Hindlimb muscle (tissue), 1 donor: ENCODE measurements around the gene XXYLT1. TPM values are rescaled to one million over a fixed set of nuclear protein-coding genes. Genes with fewer than 3 reads are reported as not detected.
A peak's percentile ranks its signal among the peaks of the same experiment; 100 is the strongest.

Experiments used
- DNase-seq: peaks from one replicate; pipeline ENCODE4 v3.0.0-alpha.2; 2013
- polyA plus RNA-seq: library from polyadenylated mRNA; unstranded; fragments of 120-200 nt; gene quantifications from one replicate; pipeline ENCODE4 v1.2.1, GENCODE V29; 2013; ENCODE audit not compliant: insufficient read length

The XXYLT1 gene
- polyA plus RNA-seq, 1 donor: 23.0 TPM

DNA sequence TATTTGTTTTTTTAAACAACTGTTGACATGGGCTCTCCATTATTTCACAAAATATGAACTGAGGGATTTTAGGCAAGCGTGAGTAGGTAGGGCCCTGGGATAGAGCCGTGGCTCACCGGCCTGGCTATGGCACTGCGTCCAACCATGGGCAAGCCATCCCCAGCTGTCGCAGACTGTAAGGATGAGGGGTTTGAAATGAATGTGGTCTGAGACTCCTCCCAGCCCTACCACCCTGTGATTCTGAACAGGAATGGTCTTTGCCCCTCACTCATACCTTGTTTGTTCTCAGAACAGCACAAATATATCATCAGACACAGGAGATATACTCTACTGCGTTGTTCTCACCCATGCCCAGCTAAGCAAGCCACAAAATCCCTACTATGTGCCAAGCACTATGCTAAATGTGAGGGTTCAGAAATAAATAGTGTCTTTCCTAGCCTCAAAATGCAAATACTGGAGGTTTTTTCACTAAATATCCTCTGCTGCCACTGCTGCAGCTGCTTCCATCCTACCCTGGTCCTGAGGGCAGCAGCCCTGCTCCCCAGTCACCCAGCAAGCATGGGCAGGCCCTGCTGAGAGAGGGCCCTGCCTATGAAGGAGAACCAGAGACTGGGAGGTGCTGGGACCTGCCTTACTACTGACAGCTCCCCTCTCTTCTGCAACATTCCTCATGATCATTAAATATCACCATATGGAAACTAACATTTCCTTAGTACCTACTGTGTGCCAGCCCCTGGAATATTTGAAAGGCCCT is 102.8 kb downstream of the XXYLT1 start:
- no peak for DNase-seq

DNA sequence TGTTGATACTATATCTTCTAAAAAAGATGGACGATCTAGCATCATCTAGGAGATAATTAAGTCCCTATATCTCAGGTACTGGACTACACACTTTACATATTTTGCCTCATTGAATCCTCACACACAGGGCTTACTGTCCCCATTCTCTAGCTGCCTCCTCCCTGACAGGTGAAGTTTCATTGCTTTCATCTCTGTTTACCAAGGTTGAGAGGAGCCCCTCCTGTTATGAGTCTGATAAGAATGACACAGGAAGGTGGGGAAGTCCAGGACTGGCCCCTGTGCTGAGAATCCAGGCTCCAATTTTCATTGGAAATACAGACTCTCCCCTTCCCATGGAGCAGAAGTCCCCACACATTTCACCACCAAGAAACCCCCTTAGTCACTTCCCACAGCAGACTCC is 105.2 kb downstream of the XXYLT1 start:
- no peak for DNase-seq

DNA sequence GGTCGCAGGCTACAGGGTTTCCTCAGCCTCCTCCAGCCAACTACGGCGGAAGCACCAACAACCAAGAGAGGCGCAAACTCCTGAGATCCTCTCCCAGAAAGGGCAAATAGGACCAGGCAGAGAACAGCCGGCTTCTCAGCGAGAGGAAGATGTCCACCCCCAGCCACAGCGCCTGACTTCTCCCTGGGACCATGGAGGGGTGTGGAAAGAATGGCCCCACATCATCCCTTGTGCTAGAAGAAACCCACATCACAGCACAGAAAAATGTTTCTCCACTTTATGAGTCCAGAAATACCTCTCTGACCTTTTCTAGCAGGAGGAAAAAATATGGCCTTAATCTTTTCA is 105.7 kb downstream of the XXYLT1 start:
- no peak for DNase-seq

DNA sequence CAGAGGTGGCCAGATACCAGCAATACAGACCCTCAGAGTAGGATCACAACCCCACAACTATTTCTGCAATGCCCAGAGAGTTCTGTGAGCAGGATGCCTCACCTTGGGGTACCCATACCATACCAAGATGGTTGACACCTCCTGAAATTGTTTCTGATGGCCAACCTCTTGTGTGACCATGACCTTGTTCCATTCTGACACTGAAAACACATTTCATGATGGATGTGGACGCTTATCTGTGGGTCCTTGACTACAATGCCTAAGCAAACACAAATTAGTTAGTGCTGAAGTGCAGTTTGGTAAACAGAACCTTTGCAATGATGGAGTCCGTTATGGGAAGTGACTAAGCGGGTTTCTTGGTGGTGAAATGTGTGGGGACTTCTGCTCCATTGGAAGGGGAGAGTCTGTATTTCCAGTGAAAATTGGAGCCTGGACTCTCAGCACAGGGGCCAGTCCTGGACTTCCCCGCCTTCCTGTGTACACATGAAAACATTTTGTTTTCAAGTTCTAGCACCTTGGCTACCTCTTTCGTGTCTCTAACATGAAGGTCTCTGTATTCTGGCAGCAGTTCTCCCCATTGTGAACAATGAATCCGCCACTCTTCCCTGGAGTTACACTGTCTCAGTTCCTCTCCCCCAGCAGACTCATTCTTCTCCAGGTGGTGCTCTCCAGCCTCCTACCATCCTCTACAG is 106.2 kb downstream of the XXYLT1 start:
- no peak for DNase-seq

DNA sequence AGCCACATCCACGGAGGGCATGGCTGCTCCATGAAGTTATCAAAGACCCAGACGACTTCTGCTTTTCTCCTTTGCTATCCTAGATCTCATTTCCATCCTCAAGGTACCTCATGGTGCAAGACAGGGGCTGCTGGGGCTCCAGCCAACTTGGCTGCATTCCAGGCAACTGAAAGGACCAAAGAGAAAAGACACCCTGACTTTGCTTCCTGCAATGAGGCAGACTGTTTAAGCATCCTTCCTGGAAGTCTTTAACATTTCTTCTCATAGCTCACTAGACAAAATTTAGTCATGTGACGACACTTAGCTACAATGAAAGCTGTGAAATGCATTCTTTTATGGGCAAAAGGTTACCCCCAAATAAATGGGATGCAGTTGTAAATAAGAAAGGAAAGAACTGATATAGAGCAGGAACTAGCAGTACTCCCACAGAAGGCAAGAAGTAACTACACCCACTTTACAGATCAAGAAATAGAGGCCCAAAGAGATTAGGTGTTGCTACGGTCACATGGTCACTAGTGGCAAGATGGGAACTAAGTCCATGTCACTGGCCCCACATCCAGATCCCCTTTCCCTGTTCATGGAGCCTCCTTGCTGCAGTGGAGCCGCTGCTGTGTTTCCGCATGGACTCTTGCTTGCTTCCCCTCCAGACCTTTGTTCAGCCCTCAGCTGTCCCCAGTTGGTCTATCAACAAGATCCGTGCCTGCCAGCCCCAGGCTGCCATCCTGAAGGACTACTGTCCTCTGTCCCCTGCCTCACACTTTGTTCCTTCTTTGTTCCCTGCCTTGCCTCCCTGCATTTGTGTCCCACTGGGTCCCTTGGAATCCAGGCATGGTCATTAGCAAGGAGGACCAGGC is 107.0 kb downstream of the XXYLT1 start:
- DNase-seq: no peak

DNA sequence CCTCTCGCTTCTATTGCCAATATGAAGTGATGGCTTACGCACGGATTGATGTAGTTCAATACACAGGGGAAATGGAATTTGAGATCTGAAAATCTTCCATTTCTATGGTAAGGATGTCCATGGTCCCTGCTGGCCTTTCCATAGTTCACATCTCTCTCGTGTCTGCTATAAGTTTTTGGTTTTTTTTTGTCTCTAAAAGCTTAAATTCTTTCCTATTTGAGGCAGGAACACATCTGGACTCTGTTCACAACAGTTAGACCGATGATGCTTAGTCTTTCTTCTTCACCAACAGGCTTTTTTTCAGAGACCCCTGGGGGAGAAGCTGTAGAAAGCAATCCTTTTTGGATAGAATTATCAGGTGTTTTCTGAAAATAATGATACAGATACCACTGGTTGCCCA is 108.1 kb downstream of the XXYLT1 start:
- no peak for DNase-seq

DNA sequence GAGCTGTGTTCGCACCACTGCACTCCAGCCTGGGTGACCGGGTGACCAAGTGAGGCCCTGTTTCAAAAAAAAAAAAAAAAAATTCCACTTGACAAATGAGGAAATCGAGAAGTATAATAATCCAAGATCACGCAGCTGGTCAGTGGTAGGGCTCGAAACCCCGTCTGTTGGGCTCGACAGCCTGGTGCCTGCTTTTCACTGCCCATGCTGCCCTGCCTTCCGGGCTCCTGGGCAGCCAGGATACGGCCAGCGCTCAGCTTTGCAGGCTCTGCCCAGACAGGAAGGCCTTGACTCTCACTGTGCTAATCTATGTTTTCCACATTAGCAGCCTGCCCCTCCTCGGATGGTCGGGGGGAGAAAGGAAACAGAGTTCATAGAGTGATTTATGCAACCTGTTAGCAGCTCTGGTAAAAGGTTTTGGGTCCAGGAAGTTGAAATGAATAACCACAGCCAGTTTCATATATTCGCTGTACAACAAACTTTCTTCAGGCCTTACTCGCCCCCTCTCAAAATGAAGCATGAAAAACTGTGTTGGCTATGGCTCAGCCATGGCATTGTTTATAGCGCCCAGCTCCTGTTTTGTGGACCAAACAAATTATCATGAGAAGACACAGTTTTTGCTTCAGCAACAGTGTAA is 108.8 kb downstream of the XXYLT1 start:
- DNase-seq: peak; percentile 68

DNA sequence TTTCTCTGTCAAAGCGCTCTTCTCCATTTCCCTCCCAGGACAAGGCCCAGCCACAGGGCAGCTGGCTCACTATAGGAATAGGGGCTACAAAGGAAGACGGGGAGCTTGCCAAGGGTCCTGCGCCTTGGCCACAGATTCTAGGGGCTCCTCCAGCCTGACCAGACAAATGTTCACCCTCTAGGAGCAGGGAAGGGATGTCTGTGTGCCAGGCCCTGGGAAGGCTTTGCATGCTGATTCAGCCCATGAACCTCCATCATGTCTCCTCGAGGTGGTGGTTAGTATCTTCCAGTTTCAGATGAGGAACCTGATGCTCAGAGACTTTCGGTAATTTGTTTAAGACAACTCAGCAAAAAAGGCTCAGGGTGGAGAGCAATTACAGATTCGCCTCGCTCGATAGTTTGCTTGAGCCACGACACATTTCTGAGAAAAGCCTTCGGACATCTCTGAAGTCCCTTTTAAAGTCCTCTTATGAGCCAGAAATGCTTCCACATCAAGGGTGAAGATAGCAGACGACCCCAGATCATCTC is 110.0 kb downstream of the XXYLT1 start:
- DNase-seq: no peak

DNA sequence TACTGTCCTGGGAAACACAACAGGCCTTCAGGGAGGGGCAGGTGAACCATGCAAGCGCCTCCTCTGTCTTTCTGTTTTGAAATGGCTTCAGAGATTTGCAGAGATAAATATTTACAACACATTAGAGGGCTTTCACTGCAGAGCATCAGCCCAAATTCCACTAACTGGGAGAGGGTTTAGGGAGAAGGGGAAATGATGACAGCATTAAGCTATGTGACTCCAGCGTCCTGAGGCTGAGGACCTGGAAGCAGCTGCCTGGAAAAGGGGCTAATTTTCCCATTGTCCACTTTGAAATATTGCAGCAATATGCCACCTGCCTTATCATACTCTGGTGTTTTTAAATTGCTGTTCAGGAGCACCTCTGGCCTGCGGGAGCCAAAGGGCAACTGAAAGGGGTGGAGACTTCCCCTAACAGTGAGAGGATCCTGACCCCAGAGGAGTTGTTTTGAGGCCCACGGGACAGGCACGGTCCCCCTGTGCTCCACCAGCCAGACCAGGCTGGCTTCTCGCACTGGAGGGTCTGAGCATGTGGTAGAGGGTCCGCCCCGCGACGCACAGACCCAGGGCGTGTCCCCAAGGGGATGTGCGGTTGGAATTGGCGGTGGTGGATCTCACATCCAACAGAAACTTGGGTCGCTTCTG is 110.6 kb downstream of the XXYLT1 start:
- DNase-seq: no peak

DNA sequence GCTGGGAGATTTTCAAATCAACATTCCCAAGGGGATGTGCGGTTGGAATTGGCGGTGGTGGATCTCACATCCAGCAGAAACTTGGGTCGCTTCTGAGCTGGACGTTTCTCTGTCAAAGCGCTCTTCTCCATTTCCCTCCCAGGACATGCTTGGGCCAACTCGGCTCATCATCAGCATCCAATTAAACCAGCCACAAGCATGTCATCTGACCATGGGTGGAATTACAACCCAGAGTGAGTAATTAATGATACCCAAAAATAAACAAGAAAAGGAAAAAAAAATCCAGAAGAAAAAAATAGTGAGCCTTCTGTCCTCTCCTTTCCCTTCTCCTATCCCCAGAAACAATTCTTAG is 111.2 kb downstream of the XXYLT1 start:
- no peak for DNase-seq

DNA sequence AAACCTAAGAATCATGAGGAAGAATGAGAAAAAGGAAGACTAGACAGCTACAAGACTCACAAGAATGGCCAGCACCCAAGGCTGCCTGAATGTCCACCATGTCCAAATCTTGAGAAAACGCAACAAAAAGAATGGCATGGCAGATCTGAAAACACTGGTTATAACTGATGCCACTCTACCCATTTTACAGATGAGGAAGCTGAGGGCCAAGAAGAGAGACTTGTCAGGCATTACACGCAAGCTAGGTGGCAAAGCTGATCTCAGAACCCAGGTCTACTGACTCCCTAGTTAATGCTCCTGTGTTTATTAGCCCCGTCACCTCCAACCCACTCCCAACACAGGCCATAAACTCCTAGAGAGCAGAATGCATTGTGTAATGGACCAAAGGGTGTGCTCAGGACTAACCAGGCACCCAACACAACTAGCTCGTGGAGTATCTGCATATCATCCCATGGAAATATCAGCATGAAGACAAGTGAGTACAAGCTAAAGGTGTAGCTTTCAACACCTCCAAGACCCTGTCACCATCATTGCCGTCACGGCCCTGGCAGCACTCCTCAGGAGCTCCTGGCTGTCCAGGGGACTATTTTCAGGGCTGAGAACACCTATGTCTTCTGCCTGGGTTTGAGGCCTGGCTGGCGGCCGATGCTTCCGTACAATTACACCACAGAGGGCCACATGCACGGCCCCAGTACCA is 111.7 kb downstream of the XXYLT1 start:
- no peak for DNase-seq

DNA sequence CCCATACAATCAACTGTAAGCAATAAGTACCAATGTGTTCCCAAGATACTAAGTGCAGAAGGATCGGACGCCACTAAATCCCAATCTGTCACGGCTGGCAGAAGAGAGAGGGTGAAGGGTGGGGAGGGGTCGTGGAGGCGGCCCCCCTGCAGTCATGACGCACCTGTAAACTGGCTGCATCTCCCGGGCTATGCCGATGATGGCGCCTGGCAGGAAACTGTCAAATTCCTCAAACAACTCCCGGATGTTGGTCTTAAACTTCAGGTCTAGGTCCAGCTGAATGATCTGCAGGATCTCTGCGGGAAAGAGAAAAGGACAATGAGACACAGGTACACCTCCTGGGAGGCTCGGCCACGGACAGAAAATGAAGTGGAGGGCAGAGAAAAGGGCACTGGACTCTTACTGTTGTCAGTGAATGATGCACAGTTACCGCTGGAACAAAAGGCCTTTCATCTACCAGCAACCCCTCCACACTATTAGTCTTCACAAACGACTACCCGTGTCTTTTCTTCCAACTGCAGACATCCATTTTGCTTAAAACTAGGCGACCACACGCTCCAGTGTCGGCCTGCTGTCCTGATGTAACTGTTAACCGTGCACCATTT is 114.6 kb downstream of the XXYLT1 start:
- no peak for DNase-seq

DNA sequence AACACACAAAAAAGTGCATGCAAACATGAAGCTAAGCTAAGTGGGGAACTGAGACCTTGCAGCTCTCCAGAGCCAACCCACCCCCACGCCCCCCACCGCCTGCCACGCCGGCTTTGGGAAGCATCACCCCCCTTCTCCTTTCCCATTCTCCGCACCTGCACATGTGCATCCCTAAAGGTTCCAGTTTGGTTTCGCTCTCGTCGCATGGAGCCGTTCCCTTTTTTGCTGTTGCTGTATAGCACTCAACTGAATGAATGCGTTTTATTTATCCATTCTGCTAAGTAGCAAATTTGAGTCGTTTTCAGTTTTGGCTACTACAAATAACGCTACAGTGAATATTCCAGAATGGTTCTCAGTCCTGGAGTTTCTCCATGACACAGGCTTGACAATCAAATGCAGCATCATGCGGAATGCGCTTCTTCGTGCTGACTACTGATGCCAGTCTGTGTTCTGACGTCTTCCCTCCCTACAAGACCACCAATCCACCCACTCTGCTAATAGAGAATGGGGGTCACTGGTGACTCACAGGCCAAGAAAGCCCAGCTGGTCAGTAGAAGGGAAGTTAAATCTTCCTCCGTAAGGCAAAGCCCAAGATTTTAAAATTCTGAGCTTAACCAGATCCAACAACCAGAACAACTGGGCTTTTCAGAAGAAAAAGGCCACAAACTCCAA is 115.3 kb downstream of the XXYLT1 start:
- no peak for DNase-seq

DNA sequence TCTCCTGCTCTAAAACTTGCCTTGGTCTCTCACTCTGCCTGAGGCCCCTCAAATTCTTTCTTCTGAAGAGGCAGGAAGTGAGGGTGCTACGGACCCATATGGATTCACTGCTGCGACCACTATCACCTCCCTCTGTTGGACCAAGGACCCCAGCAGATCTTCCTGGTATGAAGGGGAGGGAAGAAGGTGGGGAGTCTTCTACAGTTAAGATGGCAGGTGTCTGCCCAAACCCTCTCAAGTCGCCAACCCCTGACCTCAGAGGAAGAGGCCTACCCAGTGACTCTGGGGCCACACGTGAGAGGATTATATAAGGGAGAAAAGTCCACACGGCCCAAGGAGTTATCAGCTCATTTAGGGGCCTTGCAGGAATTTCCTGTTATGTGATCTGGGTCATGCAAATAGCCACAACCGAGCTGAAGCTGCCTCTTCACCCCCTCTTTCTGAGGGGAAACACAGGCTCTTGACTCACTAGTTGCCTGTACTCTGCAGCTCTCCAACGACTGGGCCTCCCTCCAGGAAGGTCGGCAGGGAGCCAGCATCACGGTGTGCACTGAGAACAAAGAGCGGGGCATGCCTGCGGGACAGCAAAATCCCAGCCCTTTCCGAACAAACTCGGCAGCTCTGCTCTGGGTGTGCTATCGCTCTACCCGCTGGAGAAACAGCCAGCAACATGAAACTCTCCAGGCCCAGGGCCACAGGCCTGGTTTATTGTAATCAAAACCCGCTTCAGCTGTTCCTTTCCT is 116.0 kb downstream of the XXYLT1 start:
- DNase-seq: peak; percentile 86

DNA sequence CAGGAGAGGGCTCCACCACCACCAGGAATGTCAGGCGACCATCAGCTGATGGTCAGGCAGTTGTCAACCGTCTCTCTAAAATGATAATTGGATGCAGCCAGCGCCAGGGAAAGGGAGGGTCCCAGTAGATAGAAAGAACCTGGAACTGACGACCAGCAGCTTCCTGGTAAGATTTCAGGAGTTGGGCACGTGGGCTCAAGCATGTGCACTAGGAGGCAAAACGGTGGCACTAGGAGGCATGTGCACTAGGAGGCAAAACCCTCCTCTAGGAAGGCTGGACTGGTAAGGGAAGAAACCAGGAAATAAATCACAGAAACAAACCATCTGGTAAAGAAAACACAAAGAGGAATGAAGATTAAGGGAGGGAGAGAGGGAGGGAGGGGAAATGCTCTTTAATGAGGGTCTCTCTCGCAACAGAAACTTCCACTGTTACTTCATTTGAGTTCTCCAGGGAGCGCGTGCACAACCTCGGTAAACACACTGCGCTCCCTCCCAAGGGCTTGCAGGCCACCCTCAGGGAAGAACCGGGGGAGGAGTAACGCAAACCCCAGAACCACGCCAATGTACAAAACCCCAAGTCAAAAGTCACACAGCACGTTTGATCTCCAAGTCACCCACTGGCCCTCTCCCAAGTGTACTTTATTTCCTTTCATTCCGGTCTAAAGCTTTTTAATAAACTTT is 116.7 kb downstream of the XXYLT1 start:
- no peak for DNase-seq

DNA sequence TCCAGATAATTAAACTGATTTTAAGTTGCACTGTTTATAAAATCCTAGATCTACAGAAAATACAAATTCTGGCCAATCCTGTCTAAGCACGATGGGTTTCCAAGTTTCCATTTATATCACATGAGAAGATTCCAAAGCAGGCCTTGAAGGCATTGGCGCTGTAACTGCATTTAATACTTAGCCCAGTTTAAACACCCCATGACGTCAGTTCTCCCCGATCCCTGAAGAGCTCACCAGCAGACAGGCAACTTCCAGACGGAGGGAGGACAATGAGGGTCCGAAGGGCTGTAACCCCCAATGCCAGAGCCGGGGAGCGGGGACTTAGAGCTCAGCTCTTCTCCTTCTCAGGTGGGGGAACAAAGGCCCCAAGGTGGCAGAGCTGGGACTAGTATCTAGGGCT is 117.3 kb downstream of the XXYLT1 start:
- peak; percentile 80 for DNase-seq

DNA sequence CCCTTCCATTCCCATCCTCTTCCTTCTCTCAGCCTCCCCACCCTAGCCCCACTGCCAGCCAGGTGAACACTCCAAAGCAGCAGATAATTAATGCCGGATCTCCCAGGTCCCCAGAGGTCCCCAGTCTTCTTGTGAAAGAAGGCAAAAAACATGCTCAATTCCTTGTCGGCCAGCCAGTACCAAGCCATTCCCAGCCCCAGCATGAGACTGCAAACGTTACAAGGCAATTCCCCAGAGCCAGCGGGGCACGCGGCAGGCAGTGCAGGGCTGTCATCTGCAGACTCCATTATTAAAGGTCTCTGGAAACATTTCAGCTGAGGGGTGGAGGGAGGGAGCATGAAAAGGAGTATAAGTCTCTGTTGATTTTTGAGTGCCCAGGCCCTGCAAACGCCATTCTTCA is 117.8 kb downstream of the XXYLT1 start:
- peak; percentile 59 for DNase-seq

DNA sequence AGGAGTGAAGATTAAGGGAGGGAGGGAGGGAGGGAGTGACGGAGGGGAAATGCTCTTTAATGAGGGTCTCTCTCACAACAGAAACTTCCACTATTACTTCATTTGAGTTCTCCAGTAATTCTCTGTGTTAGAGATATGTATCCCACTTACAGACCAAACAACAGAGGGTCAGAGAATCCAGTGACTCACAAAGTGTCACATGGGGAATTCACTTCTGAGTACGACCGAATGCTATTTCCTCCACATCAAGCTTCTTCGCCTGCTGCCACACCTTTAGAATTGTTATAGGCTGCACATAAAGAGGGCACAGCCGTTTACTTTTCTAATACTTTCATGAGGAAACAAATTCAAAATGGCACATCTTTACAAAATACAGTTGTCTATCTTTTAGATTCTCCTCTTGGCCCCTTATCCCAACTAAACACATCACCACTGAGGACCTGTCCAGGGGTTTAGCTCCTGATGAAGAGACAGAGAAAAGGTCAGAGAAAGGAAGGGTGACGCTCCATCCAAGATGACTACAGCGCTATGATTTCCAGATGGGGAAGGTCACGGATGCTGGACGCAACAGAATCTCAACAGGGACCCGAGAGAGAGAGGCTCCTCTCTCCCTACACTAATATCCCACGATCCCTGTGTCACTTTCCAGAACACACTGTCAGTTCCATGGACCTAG is 119.0 kb downstream of the XXYLT1 start:
- no peak for DNase-seq

DNA sequence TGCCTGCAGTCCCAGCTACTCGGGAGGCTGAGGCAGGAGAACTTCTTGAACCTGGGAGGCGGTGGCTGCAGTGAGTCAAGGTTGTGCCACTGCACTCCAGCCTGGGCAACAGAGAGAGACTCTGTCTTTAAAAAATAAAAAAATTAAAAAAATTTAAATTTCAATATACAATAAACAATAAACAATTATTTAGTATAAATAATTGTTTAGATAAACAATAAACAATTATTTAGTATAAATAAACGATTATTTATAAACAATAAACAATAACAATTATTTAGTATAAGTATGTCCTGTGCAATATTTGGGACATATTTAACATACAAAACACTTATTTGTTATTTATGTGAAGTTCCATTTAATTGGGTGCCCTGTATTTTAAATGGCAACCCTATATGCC is 119.6 kb downstream of the XXYLT1 start:
- DNase-seq: no peak
